Hepatocyte (in vitro differentiated cells): ENCODE measurements around the gene SLC25A30.

Source experiments
- EZH2 ChIP-seq: fragments of 200-600 bp; sonication (generic); IDR thresholded peaks from 2 replicates; pipeline ENCODE4 v1.6.1; 2016; ENCODE audit warnings: antibody characterized with exemption, mild to moderate bottlenecking, borderline replicate concordance
- EZH2phosphoT487 ChIP-seq: fragments of 200-600 bp; sonication (generic); IDR thresholded peaks from one replicate; pipeline ENCODE4 v1.6.1; 2018; ENCODE audit warnings: antibody characterized with exemption, mild to moderate bottlenecking, low read depth, moderate library complexity; ENCODE audit not compliant: unreplicated experiment, severe bottlenecking
- TF ChIP-seq, protein P1 (sequence below): fragments of 200-600 bp; sonication (generic); IDR thresholded peaks from 2 replicates; pipeline ENCODE4 v1.5.1; 2016; ENCODE audit warnings: antibody characterized with exemption, mild to moderate bottlenecking; ENCODE audit not compliant: poor library complexity

DNA sequence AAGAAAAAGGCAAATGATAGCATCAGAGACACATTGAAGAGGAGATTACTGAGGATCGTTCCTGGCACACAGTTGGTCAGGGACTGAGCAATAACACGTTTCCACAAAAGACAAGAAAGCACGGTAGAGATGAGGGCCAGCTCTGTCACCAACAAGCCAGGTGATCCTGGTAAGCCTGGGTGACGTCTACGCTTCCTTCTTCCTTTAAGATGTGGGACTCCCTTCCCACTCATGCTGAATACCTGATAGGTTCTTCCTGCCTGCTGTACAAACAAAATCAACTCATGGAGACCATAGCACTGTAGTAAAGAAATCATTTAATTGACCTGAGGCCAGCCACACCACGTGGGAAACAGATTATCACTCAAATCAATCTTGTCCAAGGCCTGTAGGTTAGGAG, 26.9 kb upstream of the SLC25A30 start:
- TF ChIP-seq, protein P1, sequence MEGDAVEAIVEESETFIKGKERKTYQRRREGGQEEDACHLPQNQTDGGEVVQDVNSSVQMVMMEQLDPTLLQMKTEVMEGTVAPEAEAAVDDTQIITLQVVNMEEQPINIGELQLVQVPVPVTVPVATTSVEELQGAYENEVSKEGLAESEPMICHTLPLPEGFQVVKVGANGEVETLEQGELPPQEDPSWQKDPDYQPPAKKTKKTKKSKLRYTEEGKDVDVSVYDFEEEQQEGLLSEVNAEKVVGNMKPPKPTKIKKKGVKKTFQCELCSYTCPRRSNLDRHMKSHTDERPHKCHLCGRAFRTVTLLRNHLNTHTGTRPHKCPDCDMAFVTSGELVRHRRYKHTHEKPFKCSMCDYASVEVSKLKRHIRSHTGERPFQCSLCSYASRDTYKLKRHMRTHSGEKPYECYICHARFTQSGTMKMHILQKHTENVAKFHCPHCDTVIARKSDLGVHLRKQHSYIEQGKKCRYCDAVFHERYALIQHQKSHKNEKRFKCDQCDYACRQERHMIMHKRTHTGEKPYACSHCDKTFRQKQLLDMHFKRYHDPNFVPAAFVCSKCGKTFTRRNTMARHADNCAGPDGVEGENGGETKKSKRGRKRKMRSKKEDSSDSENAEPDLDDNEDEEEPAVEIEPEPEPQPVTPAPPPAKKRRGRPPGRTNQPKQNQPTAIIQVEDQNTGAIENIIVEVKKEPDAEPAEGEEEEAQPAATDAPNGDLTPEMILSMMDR = no peak
- TF ChIP-seq EZH2 = no peak
- TF ChIP-seq EZH2phosphoT487 = no peak
